Activated CD8-positive, alpha-beta T cell treated with anti-CD3 and anti-CD28 coated beads for 36 hours (primary cell): ENCODE measurements around the gene NTRK2. TPM values are rescaled to one million over a fixed set of nuclear protein-coding genes. Genes with fewer than 3 reads are reported as not detected.
"Not testable (repeated sequence)": the region's sequence is repeated elsewhere in the genome, so short reads cannot be mapped to it uniquely, and the experiment has no call there.

Source experiments
- ATAC-seq: fragments of 200-7000 bp; cut with Tn5 transposase; one replicate; pipeline ENCODE4 v1.10.0; 2021; ENCODE audit warnings: mild to moderate bottlenecking, moderate library complexity
- CTCF ChIA-PET: fragments of 350-600 bp; sonication (Branson Sonifier 250); formaldehyde crosslinking; loops from one replicate; lab custom pipeline; 2021; ENCODE audit warnings: antibody characterized with exemption; lab: Charles Lee
- POLR2A ChIA-PET: fragments of 350-600 bp; sonication (Branson Sonifier 250); formaldehyde crosslinking; loops from one replicate; lab custom pipeline; 2021; ENCODE audit warnings: antibody characterized with exemption; lab: Charles Lee
- DNase-seq: peaks from one replicate; pipeline ENCODE4 v3.0.0-alpha.2; 2020
- H3K27ac Mint-ChIP-seq: one replicate; pipeline ENCODE4 v1.8.0; 2021; ENCODE audit warnings: mild to moderate bottlenecking, mixed read lengths
- H3K27me3 Mint-ChIP-seq: one replicate; pipeline ENCODE4 v1.8.0; 2021; ENCODE audit warnings: mixed read lengths
- H3K36me3 Mint-ChIP-seq: one replicate; pipeline ENCODE4 v1.8.0; 2021; ENCODE audit warnings: low read depth, mixed read lengths
- H3K4me1 Mint-ChIP-seq: one replicate; pipeline ENCODE4 v1.8.0; 2021; ENCODE audit warnings: low read depth, mixed read lengths
- H3K4me3 Mint-ChIP-seq: one replicate; pipeline ENCODE4 v1.8.0; 2021; ENCODE audit warnings: mild to moderate bottlenecking, moderate library complexity, mixed read lengths
- H3K9me3 Mint-ChIP-seq: one replicate; pipeline ENCODE4 v1.8.0; 2021; ENCODE audit warnings: mixed read lengths
- CTCF ChIP-seq: fragments of 200-600 bp; IDR thresholded peaks from one replicate; pipeline ENCODE4 v1.8.0; 2022; ENCODE audit warnings: antibody characterized with exemption, mild to moderate bottlenecking
- intact Hi-C: fragments of 100-400 bp; cut with micrococcal nuclease; formaldehyde crosslinking; loops from one replicate; pipeline ENCODE4 v1.10.0; 2022
- total RNA-seq, 2 experiments: library from RNA; stranded (reverse); gene quantifications; one replicate each; pipeline ENCODE4 v1.2.3, GENCODE V29; 2021

NTRK2 gene
- total RNA-seq, 2 experiments from 2014 or later, result 0.07 to 0.09 TPM

GRCh38 chr9:85064811-85065371 lies 395.4 kb downstream of the NTRK2 start:
- no peak for ATAC-seq
- TF ChIP-seq CTCF, result no peak
- ChIA-PET POLR2A (no interaction called here), CTCF (no interaction called here)
- no peaks in the 10 kb centered on the region for H3K27me3 Mint-ChIP-seq
- no peak overlapping the region for H3K27ac Mint-ChIP-seq
- no peaks in the 10 kb centered on the region for H3K4me1 Mint-ChIP-seq
- no peaks in the 10 kb centered on the region for H3K36me3 Mint-ChIP-seq
- no peak overlapping the region for H3K4me3 Mint-ChIP-seq
- intact Hi-C loops, result no loop called here
- H3K9me3 Mint-ChIP-seq, result peaks cover 2% of the 10 kb centered on the region
- DNase-seq, result no peak

DNA sequence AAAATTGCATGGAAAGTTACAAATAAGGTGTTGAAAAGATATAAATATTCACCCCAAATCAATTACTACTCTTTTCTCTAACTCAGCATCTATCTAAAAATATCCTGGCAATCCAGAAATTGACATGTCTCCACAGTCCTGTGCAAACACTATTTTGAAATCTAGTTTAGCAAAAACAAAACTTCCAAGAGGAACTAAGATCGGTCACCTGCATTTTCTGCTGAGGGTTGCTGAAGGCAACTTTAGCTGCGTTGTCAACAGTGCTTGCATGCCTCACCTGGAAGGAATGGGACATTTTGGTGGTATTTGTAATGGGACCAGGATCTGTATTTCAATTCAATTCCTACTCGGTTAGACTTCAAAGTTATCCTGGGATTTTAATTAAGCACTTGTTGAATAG lies 398.3 kb downstream of the NTRK2 start:
- ATAC-seq (no peak), DNase-seq (no peak)
- CTCF ChIA-PET, result no interaction called here
- Mint-ChIP-seq H3K4me1 (no peaks in the 10 kb centered on the region), H3K4me3 (no peak overlapping the region), H3K9me3 (peaks cover under 1% of the 10 kb centered on the region), H3K27me3 (no peaks in the 10 kb centered on the region), H3K27ac (no peak overlapping the region), H3K36me3 (no peaks in the 10 kb centered on the region)
- intact Hi-C loops, result no loop called here
- no peak for TF ChIP-seq CTCF
- POLR2A ChIA-PET, result no interaction called here

GRCh38 chr9:85069421-85069820 lies 399.9 kb downstream of the NTRK2 start:
- CTCF ChIA-PET, H3K4me1 Mint-ChIP-seq, ATAC-seq, H3K27me3 Mint-ChIP-seq, H3K9me3 Mint-ChIP-seq, intact Hi-C loops, H3K4me3 Mint-ChIP-seq, POLR2A ChIA-PET, H3K27ac Mint-ChIP-seq, H3K36me3 Mint-ChIP-seq, DNase-seq: not testable (repeated sequence)
